Activated naive CD8-positive, alpha-beta T cell treated with anti-CD3 and anti-CD28 coated beads, Interleukin-2, amount 10 ng/mL, durations not matched to agents 7 days and 5 days (primary cell): ENCODE results near the gene OR7C1. TPM values are rescaled to one million over a fixed set of nuclear protein-coding genes. Genes with fewer than 3 reads are reported as not detected.

ENCODE experiments used
- ATAC-seq: fragments of 150-1000 bp; cut with Tn5 transposase; one replicate; pipeline ENCODE4 v1.10.0; 2021; ENCODE audit warnings: low read depth, moderate library complexity
- POLR2A ChIA-PET: fragments of 350-600 bp; sonication (Branson Sonifier 250); formaldehyde crosslinking; loops from one replicate; lab custom pipeline; 2021; ENCODE audit warnings: antibody characterized with exemption; lab: Charles Lee
- DNase-seq: peaks from one replicate; pipeline ENCODE4 v3.0.0; 2021
- H3K27ac Mint-ChIP-seq: one replicate; pipeline ENCODE4 v1.8.0; 2022; ENCODE audit warnings: mild to moderate bottlenecking, mixed read lengths
- H3K27me3 Mint-ChIP-seq: one replicate; pipeline ENCODE4 v1.8.0; 2022; ENCODE audit warnings: mild to moderate bottlenecking, moderate library complexity, mixed read lengths
- H3K36me3 Mint-ChIP-seq: one replicate; pipeline ENCODE4 v1.8.0; 2021; ENCODE audit warnings: mild to moderate bottlenecking, mixed read lengths
- H3K4me1 Mint-ChIP-seq: one replicate; pipeline ENCODE4 v1.8.0; 2021; ENCODE audit warnings: mixed read lengths
- H3K4me3 Mint-ChIP-seq: one replicate; pipeline ENCODE4 v1.8.0; 2022; ENCODE audit warnings: mild to moderate bottlenecking, moderate library complexity, mixed read lengths
- H3K9me3 Mint-ChIP-seq: one replicate; pipeline ENCODE4 v1.8.0; 2021; ENCODE audit warnings: mixed read lengths
- total RNA-seq, 2 experiments: library from RNA; stranded (reverse); gene quantifications; one replicate each; pipeline ENCODE4 v1.2.3, GENCODE V29; 2021

The OR7C1 gene
- total RNA-seq, result not detected

- ATAC-seq (no peak), DNase-seq (no peak)
- H3K9me3 Mint-ChIP-seq, result no peaks in the 10 kb centered on the region
- H3K27ac Mint-ChIP-seq, result no peak within 1 kb of the TSS
- no peak within 1 kb of the TSS for H3K4me3 Mint-ChIP-seq
- H3K4me1 Mint-ChIP-seq, result no peaks in the 10 kb centered on the region
- POLR2A ChIA-PET, result no interaction called here
- no peaks in the 10 kb centered on the region for H3K27me3 Mint-ChIP-seq
- H3K36me3 Mint-ChIP-seq, result no peaks in the 10 kb centered on the region
Observed at GRCh38 chr19:14835011-14835410, at the start of gene OR7C1, which contains the start of gene OR7A5. Gene OR7C1, minus strand, starts transcription at chr19:14835185. Its CDS starts 35,049 bp downstream, at chr19:14800136. Gene OR7A5, minus strand, starts transcription at chr19:14835185. Its CDS starts 6,944 bp downstream, at chr19:14828241.

- Mint-ChIP-seq H3K27ac (no peak overlapping the region), H3K4me3 (no peak overlapping the region), H3K4me1 (no peaks in the 10 kb centered on the region), H3K9me3 (no peaks in the 10 kb centered on the region), H3K27me3 (peaks cover 11% of the 10 kb centered on the region), H3K36me3 (no peaks in the 10 kb centered on the region)
- ATAC-seq (no peak), DNase-seq (no peak)
- POLR2A ChIA-PET, result no interaction called here
Observed at GRCh38 chr19:14871619-14872230, 36.7 kb upstream of the OR7C1 start.

- no peaks in the 10 kb centered on the region for H3K36me3 Mint-ChIP-seq
- H3K27me3 Mint-ChIP-seq, result peaks cover 14% of the 10 kb centered on the region
- DNase-seq (no peak), ATAC-seq (no peak)
- H3K27ac Mint-ChIP-seq, result no peak overlapping the region
- POLR2A ChIA-PET, result no interaction called here
- no peak overlapping the region for H3K4me3 Mint-ChIP-seq
- no peaks in the 10 kb centered on the region for H3K9me3 Mint-ChIP-seq
- no peaks in the 10 kb centered on the region for H3K4me1 Mint-ChIP-seq
Observed at GRCh38 chr19:14868497-14868896, 33.5 kb upstream of the OR7C1 start.

GRCh38 chr19:14848822-14849221 lies 13.8 kb upstream of the OR7C1 start, which contains the start of gene OR7A10:
Gene OR7A10, minus strand, starts transcription at chr19:14848922. Its CDS starts 7,045 bp downstream, at chr19:14841877.
- Mint-ChIP-seq H3K27ac (no peak within 1 kb of the TSS), H3K36me3 (no peaks in the 10 kb centered on the region), H3K4me1 (no peaks in the 10 kb centered on the region), H3K4me3 (no peak within 1 kb of the TSS), H3K27me3 (peaks cover 11% of the 10 kb centered on the region), H3K9me3 (no peaks in the 10 kb centered on the region)
- no peak for ATAC-seq
- no peak for DNase-seq
- POLR2A ChIA-PET, result interaction anchor here (0.7 kb wide), 1 partner anchor 27 kb away, joined by 3 read pairs; no protein-coding TSS in a partner anchor

- POLR2A ChIA-PET, result no interaction called here
- no peak for ATAC-seq
- Mint-ChIP-seq H3K36me3 (no peaks in the 10 kb centered on the region), H3K4me3 (no peak overlapping the region), H3K4me1 (no peaks in the 10 kb centered on the region), H3K9me3 (no peaks in the 10 kb centered on the region), H3K27me3 (peaks cover 3% of the 10 kb centered on the region), H3K27ac (no peak overlapping the region)
- DNase-seq, result no peak
Observed at GRCh38 chr19:14843578-14843977, 8.6 kb upstream of the OR7C1 start.

GRCh38 chr19:14843169-14843568 lies 8.2 kb upstream of the OR7C1 start:
- H3K4me1 Mint-ChIP-seq, result no peaks in the 10 kb centered on the region
- POLR2A ChIA-PET, result no interaction called here

GRCh38 chr19:14840206-14840605 lies 5.2 kb upstream of the OR7C1 start:
- Mint-ChIP-seq H3K27me3 (peaks cover 2% of the 10 kb centered on the region), H3K27ac (no peak overlapping the region), H3K9me3 (no peaks in the 10 kb centered on the region), H3K36me3 (no peaks in the 10 kb centered on the region), H3K4me1 (no peaks in the 10 kb centered on the region), H3K4me3 (no peak overlapping the region)
- ATAC-seq, result no peak
- POLR2A ChIA-PET, result no interaction called here
- no peak for DNase-seq

More at GRCh38 chr19:14843169-14843568, 8.2 kb upstream of the OR7C1 start:
- Mint-ChIP-seq H3K36me3 (no peaks in the 10 kb centered on the region), H3K27me3 (peaks cover 3% of the 10 kb centered on the region), H3K27ac (no peak overlapping the region), H3K9me3 (no peaks in the 10 kb centered on the region), H3K4me3 (no peak overlapping the region)
- ATAC-seq, result no peak
- no peak for DNase-seq

- Mint-ChIP-seq H3K4me1 (no peaks in the 10 kb centered on the region), H3K4me3 (no peak overlapping the region), H3K27ac (no peak overlapping the region), H3K27me3 (peaks cover 2% of the 10 kb centered on the region), H3K36me3 (no peaks in the 10 kb centered on the region), H3K9me3 (no peaks in the 10 kb centered on the region)
- DNase-seq, result no peak
- POLR2A ChIA-PET, result no interaction called here
- ATAC-seq, result no peak
Observed at GRCh38 chr19:14837391-14837790, 2.4 kb upstream of the OR7C1 start.

GRCh38 chr19:14830702-14831101 lies 4.3 kb downstream of the OR7C1 start:
- Mint-ChIP-seq H3K4me3 (no peak overlapping the region), H3K9me3 (no peaks in the 10 kb centered on the region), H3K27me3 (peaks cover 8% of the 10 kb centered on the region), H3K4me1 (no peaks in the 10 kb centered on the region), H3K36me3 (no peaks in the 10 kb centered on the region), H3K27ac (no peak overlapping the region)
- POLR2A ChIA-PET, result no interaction called here
- no peak for ATAC-seq
- DNase-seq, result no peak

- DNase-seq (no peak), ATAC-seq (no peak)
- H3K4me3 Mint-ChIP-seq, result no peak overlapping the region
- peaks cover 8% of the 10 kb centered on the region for H3K27me3 Mint-ChIP-seq
- peaks cover 4% of the 10 kb centered on the region for H3K9me3 Mint-ChIP-seq
- no peaks in the 10 kb centered on the region for H3K4me1 Mint-ChIP-seq
- H3K36me3 Mint-ChIP-seq, result no peaks in the 10 kb centered on the region
- POLR2A ChIA-PET, result no interaction called here
- H3K27ac Mint-ChIP-seq, result no peak overlapping the region
Observed at GRCh38 chr19:14826006-14826405, 9.0 kb downstream of the OR7C1 start.

- POLR2A ChIA-PET, result interaction anchor here (0.5 kb wide), 1 partner anchor 27 kb away, joined by 3 read pairs; the partner anchor contains the start of gene OR7A10
- no peak for ATAC-seq
- Mint-ChIP-seq H3K27me3 (peaks cover 1% of the 10 kb centered on the region), H3K27ac (no peak overlapping the region), H3K4me3 (no peak overlapping the region), H3K4me1 (no peaks in the 10 kb centered on the region), H3K36me3 (no peaks in the 10 kb centered on the region), H3K9me3 (peaks cover 4% of the 10 kb centered on the region)
- no peak for DNase-seq
Observed at GRCh38 chr19:14821937-14822336, 13.0 kb downstream of the OR7C1 start.

GRCh38 chr19:14818588-14818987 lies 16.4 kb downstream of the OR7C1 start:
- no peak overlapping the region for H3K27ac Mint-ChIP-seq
- POLR2A ChIA-PET, result no interaction called here
- H3K4me1 Mint-ChIP-seq, result no peaks in the 10 kb centered on the region
- H3K36me3 Mint-ChIP-seq, result no peaks in the 10 kb centered on the region
- ATAC-seq, result no peak
- H3K4me3 Mint-ChIP-seq, result no peak overlapping the region
- DNase-seq, result no peak
- no peaks in the 10 kb centered on the region for H3K9me3 Mint-ChIP-seq
- H3K27me3 Mint-ChIP-seq, result no peaks in the 10 kb centered on the region

GRCh38 chr19:14817052-14817451 lies 17.9 kb downstream of the OR7C1 start:
- POLR2A ChIA-PET, result no interaction called here
- DNase-seq (no peak), ATAC-seq (no peak)
- no peak overlapping the region for H3K4me3 Mint-ChIP-seq
- no peaks in the 10 kb centered on the region for H3K36me3 Mint-ChIP-seq
- no peaks in the 10 kb centered on the region for H3K4me1 Mint-ChIP-seq
- no peaks in the 10 kb centered on the region for H3K9me3 Mint-ChIP-seq
- no peaks in the 10 kb centered on the region for H3K27me3 Mint-ChIP-seq
- no peak overlapping the region for H3K27ac Mint-ChIP-seq

- Mint-ChIP-seq H3K36me3 (no peaks in the 10 kb centered on the region), H3K27ac (no peak overlapping the region), H3K27me3 (no peaks in the 10 kb centered on the region), H3K4me1 (no peaks in the 10 kb centered on the region), H3K9me3 (no peaks in the 10 kb centered on the region), H3K4me3 (no peak overlapping the region)
- DNase-seq (no peak), ATAC-seq (no peak)
- POLR2A ChIA-PET, result no interaction called here
Observed at GRCh38 chr19:14814982-14815652, 19.9 kb downstream of the OR7C1 start.
